Uterus (tissue), 2 donors: ENCODE results near the gene RFXAP.

ENCODE experiments used
- POLR2A ChIP-seq, 2 donors: fragments of 450-650 bp; IDR thresholded peaks; one replicate each; pipeline ENCODE4 v1.6.1; 2016; ENCODE audit warnings: antibody characterized with exemption in 2 of 2, mild to moderate bottlenecking in 1 of 2, moderate library complexity in 1 of 2
- TF ChIP-seq, protein P1 (sequence below), 4 experiments: fragments of 200-600 bp in 2 of 4; fragments of 450-650 bp in 2 of 4; sonication (generic) in 2 of 4; IDR thresholded peaks; one replicate each; pipeline ENCODE4 v1.5.1; 2016 to 2019; ENCODE audit warnings: antibody characterized with exemption in 4 of 4, mild to moderate bottlenecking in 2 of 4, moderate library complexity in 1 of 4

DNA sequence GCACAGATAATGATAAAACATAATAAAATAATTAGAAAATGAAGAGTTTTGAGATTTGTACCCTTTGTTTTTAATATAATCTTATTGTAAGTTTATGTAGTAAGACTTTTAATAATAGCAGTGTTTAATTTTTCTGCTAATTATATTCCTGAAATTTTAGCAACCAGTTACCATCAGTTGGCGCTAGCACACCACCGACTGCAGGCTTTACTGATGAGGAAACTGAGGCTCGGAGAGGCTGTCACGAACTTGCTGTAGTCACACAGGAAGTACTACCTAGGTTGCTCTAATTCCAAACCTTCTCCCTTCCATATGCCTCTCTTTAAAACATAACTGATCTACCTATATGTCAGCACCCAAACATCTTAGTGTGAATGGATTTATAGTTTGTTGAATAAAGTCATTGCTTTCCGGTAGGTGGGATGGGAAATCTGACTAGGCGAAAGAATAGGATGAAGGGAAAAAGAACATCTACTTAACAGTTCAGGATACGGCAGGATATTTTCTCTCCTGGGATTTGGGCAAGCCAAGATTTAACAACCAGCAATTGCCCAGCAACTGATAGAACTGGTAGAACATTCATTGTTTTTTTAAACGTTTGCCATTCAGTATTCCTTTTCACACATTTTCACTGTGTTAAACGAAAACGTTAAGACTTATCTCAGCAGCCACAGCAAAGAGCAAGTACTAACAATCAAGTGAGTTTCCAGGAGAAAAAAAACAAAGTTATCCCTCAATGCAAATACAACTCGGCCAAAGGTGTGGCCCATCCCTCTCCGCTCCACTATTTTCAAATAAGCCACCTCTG lies 822 bp upstream of the RFXAP start:
- TF ChIP-seq POLR2A (IDR thresholded peaks at IDR 0.05) = no peak
- TF ChIP-seq, protein P1, sequence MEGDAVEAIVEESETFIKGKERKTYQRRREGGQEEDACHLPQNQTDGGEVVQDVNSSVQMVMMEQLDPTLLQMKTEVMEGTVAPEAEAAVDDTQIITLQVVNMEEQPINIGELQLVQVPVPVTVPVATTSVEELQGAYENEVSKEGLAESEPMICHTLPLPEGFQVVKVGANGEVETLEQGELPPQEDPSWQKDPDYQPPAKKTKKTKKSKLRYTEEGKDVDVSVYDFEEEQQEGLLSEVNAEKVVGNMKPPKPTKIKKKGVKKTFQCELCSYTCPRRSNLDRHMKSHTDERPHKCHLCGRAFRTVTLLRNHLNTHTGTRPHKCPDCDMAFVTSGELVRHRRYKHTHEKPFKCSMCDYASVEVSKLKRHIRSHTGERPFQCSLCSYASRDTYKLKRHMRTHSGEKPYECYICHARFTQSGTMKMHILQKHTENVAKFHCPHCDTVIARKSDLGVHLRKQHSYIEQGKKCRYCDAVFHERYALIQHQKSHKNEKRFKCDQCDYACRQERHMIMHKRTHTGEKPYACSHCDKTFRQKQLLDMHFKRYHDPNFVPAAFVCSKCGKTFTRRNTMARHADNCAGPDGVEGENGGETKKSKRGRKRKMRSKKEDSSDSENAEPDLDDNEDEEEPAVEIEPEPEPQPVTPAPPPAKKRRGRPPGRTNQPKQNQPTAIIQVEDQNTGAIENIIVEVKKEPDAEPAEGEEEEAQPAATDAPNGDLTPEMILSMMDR (IDR thresholded peaks at IDR 0.05) = no peak
